HG02763 (cell line): ENCODE measurements around the gene INPP5D.

ENCODE experiments used
- ATAC-seq: cut with Tn5 transposase; IDR thresholded peaks from one replicate; pipeline ENCODE4 v1.9.1; 2021; ENCODE audit warnings: mild to moderate bottlenecking, moderate library complexity; ENCODE audit not compliant: unreplicated experiment

The INPP5D gene

DNA sequence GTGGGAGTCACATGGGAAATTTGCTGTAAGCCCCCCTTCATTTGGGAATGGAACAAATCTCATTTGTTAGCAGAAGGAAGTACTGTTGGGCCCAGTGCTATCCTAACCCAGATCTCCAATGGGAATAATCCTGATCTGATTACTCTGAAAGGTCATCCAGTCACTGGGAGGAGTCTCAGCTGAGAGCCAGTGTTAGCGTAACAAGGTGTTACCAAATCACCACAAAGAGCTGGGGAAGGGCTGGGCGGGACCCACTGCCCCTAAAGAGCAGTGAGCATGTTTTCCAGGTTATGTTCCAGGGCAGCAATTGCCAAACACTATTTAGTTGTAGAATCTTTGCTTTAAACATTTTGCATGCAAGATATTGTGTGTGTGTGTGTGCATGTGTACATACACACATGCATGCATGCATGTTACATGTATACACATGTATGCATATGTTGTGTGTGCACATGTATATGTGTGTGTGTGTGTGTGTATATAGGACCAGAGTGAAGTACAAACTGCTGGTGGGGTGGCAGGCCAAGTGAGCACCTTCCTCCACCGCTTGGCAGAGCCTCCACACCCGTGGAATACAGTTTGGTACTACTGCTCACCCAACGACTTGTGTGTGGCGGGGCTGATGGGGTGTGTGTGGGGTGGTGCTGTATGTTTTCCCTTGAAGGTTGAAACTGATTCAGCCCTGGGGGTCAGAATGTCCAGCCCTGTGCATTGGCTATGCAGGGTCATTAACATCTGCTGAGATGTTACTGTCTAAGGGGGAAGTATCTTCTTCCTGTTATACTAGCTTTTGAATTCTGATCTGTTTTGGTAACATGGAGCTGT lies 15.2 kb downstream of the INPP5D start:
- peak; percentile 19 for ATAC-seq

DNA sequence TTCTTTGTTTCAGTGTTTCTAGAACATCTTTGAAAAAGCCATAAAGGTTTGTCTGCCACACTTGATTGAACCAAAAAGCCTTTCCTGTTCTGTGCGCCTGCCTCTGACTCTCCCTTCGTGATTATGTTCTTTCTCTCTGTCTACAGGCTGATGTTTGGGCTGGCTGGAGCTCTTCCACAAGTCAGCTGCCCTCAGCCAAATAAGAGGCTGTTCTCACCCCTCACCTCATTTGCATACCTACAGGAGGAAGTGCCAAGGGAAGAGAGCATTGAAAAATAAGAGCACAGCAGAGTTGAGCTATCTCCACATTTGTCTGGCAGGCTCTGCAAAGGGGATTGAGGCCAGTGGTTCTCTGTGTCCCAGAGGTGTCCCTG lies 15.8 kb downstream of the INPP5D start:
- ATAC-seq, result peak; percentile 52

DNA sequence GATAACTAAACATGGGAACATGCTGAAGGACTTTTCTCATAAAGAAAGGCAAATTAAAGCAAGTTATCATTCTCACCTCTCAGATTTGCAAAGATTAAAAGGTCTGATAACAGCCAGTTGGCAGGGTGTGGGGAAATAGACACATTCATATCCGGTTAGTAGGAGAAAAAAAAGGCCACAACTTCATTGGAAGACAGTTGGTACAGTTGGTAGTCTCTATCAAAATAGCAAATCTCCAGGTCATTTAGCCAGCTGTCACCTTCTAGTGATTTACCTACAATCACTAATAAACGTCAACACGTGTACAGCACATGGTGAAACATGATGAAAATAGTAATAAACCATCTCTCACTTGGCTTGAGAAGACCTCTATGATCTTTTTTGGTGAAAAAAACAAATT lies 16.6 kb downstream of the INPP5D start:
- no peak for ATAC-seq

DNA sequence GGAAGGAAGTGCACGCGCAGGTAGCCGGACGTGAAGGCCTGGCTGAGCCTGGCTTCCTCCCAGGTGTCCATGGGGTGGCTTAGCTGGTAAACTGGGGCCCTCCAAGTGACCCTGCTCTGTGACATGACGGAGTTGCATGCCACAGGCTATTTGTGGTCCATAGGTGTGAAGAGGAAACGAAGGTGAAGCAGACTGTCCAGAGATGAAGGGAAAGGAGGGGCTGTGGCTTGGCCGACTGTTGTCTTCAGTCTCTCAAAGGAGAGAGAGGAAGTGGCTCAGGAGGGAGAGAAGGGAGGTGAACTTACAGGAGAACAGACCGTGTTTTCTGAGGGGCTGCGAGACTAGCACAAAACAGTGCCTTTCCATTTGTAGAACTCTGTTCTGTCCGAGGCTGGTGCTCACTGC lies 19.3 kb downstream of the INPP5D start:
- ATAC-seq, result no peak

DNA sequence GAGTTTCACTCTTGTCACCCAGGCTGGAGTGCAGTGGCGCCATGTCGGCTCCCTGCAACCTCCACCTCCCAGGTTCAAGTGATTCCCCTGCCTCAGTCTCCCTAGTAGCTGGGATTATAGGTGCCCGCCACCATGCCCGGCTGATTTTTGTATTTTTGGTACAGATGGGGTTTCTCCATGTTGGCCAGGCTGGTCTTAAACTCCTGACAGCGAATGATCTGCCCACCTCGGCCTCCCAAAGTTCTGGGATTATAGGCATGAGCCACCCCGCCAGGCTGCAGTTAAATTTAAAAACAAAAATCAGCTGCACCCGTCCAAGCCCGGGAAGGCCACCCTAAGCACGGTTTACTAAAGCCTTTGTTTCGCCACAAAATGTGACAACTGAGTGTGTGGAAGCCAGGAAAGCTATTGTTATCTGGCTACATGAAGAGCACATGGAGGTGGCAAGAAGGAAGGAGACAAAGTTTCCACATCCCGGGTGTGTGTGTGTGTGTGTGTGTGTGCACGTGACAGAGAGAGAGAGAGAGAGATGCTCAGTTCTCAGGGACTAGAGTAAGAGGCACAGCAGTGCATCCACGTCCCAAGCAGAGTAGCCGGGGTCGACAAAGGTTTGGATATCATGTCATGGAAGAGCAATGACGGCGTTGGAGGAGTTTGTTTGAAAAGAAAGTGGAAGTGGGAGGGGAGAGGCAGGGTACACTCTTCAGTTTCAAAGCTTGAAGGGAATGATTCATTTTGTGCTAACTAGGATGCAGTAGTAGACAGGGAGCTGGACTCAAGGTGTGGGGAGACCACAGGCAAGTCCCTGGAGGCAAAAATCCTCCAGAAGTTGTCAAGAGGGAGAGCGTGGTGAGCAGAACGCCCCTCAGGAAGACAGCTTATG lies 20.1 kb downstream of the INPP5D start:
- ATAC-seq, result no peak

DNA sequence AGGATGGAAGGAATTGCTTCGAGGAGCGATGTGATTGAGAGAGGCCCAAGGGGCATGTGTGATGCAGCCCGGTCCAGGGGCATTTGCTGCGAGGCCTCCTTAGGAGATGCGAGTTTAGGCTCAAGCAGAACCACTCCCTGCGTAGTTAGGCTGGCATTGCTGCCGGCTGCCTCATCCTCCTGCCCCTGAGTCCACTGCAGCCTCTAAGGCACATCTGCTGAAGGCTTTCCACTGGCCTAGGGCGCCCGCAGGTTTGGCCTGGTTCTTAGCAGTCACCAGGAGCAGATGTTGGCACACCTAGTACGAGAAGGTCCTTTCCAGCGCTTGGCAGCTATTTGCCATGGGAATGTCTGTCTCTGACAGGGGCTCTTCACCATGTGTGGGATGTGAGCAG lies 20.7 kb downstream of the INPP5D start:
- ATAC-seq, result no peak

DNA sequence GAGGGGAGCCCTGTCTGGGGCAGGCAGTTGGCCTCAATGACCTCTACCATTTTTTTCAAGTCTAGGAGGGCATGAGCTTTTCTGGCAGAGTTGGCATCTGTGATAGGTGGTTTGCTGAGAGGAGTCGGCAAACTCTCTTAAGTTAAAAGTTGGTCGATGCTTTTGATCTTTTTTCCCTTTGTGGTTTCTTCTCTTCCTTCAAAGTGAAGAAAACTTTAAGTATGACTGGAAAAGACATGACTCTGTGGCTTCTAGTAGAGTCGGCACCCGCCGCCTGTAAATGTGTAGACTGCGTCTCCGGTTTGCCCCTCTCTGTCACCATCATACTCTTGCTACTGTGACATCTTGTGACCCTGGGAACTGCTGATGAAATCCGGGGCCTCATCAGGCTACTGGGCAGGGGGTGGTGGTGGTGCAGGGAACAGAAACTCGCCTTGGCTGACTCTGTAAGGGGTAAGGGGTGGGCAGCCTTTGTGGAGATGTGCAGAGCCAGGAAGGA lies 21.1 kb downstream of the INPP5D start:
- no peak for ATAC-seq

DNA sequence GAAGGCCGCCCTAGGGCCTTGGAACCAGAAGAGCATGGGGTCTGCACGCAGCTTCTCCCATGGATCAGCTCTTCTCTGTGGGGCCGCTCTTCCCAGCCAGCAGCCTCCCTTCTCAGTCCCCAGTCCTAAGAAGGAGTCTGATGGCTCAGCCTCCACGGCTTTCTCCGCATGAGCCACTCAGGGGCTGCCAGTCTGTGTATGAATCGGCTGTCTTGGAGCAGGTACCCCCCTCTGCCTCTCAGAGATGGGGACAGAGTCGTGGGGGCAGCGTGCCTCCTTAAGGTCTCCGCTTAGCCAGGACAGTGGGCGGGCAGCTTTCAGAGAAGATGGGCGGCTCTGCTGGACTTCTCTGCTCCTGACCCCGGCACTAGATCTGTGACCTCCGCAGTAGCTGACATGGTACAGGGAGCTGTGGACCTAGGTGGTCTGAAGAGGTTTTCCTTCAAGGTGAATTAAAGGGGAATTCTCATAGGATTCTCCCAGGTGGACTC lies 21.6 kb downstream of the INPP5D start:
- no peak for ATAC-seq

DNA sequence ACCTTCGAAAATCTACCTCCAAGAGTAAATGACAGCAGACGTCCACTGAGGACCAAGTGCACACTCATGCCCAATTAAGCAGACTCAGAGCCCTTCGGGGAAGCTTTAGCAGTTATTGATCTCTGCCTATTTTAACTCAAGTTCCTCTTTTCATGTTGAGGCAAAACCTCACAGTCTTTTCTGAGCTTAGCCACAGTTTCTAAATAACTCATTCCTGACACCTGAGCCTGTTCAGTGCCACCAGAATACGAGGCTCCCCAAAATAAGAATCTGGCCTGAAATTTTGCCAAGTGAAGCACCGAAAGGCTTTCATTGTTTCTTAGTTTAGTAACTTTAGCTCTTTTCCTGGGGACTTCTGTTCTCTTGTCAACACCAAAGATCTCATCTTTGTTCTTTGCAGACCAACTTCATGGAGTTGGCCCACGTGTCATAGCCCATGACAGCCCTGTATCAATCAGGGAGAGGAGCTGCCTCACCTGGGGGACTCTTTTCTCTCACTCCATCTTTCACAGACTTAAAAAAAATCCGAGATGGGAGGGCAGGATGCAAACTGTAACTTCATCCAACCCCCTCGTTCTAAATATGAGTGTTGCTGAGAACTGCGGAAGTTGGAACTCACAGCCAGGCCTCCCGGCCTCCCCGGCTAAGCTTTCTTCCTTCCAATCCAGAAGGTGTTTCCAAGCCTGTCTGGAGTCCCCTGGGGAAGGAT lies 22.2 kb downstream of the INPP5D start:
- ATAC-seq, result peak; percentile 38

DNA sequence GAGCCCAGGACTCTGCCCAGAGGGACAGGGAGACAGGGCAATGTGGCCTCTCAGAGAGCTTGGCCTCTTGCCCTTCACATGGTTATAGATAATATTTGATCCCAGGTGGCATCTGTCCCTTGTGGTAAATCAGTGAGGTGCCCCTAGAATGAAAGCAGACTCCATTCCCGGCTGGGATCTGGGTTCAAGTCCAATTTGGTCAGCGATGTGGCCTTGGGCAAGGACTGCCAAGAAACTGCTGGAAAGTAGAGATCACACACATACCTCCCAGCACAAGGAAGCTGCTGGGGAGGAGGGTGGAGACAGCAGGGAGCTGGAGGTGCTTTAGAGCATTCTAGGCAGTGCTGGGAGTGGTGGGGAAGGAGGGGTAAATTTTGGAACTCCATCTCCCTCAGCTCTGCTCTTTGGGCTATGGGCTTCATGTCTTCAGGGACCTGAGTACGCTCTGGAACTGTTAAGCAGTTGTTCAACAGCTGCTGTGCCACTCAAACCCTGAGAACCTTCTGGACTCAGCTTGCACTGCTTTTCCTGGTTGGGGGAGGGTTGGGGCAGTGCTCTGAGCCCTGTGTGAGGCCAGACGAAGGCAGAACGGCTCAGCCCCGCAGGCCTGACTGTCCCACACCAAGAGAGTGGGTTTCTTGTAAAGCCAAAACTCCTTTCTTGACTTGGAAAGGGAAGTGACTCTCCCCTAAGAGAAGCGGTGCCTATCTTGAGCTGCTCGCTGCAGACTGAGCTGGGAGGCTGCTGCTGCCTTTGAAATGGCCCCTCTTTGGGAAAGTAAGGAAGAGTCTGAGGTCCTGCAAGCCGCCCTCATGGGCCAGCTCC lies 23.0 kb downstream of the INPP5D start:
- no peak for ATAC-seq

DNA sequence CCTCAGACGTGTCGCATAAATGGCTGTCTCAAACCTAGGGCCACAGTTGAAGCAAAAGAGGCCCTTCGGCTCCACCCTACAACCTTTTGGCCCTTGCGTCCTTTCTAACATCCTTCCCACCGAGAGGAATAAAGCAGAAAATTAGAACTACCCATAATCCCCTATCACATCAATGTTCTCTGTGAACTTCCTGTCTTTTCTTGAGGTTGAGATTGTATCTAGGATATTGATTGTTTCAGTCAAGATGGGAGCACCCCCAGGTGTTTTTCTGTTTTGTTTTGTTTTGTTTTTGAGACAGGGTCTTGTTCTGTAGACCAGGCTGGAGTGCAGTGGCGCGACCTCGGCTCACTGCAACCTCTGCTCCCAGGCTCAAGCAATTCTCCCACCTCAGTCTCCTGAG lies 23.6 kb downstream of the INPP5D start:
- ATAC-seq, result no peak

DNA sequence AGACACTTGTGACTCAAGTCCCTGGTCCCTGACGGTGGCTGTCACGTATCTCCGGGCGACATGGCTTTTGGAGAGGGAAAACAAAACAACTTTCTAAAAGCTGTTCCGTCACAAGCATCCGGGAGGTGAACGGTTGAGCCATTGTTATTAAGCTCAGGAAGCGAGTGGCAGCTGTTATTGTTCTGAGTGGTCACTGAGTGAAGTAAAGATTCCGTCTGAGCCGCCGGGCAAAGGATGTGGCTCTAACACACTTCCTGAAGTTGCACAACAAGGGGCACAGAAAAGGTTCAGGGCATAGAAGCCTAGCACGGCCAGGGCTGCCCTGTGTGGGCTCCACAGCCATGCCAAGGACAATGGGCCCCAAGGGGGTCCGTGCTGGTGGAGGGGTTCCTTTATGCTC lies 24.3 kb downstream of the INPP5D start:
- ATAC-seq, result no peak

DNA sequence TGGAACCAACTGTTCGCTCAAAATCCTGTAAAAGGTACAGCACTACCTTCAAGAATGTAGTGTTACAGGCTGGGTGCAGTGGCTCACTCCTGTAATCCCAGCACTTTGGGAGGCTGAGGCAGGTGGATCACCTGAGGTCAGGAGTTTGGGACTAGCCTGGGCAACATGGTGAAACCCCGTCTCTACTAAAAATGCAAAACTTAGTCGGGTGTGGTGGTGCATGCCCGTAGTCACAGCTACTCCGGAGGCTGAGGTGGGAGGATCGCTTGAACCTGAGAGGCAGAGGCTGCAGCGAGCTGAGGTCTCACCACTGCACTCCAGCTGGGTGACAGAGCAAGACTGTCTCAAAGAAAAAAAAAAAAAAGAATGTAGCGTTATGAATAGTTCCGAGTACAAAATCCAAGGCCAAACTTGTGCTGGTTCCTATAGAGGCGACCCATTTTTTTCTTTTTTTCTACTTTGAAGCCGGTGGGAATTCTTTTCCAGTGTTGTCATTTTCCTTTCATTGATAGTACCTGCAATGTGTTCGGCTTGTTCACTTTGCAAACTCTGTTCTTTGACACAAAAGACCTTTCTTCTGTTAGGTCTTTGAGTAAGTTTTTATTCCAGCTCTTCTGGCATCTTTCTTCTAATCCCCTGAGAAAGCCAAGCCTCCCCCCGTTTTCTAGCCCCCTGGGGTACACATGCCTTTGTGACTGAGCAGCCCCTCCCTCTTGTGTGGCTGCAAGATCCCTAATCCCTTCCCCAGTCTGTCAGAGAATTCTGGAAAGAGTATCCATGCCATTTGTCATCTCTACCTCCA lies 25.1 kb downstream of the INPP5D start:
- ATAC-seq, result no peak

DNA sequence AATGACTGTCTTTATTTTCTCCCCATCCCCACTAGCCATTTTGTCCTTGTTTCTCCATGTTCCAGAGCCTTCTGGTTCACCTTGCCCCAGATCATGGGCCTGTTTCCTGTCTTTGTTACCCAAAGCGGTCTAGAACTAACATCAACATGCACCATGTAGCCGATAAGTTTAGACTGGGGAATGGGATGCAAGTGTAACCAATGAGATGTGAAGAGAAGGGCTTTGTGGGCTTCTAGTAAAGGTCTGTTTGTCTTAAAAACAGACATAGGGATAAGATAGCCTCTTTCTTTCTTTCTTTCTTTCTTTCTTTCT lies 25.7 kb downstream of the INPP5D start:
- ATAC-seq, result no peak

DNA sequence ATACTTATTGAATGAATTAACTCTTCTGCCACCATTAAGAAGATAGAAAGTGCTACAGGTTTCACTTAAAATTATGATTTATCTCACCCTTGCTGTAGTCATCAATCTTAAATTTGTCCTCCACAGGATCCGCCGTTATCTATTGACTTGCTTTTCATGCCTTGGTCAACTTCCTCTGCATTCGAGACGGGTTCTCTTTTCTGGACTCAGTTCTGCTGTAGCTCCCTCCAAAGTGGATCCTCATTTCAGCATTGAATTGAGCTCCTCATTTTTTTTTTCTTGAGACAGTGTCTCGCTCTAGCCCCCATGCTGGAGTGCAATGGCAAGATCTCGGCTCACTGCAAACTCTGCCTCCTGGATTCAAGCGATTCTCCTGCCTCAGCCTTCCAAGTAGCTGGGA lies 27.6 kb downstream of the INPP5D start:
- ATAC-seq, result no peak

DNA sequence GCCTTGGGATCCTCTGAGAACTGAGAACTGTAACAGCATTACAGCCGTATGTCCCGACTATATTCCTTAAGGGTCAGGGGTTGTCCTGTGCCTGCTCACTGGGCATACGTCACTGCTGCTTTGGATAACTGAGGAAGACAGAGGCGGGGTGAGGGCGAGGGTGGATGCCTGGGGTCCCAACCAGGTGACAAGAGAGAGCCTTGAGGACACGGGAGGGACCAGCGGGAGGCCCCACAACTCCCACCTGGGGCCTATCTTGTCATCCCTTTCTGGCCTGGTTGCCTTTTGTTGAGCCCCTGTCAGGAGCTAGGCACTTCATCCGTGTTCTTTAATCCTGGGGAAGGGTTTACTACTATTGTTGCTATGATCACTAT lies 28.8 kb downstream of the INPP5D start:
- no peak for ATAC-seq

DNA sequence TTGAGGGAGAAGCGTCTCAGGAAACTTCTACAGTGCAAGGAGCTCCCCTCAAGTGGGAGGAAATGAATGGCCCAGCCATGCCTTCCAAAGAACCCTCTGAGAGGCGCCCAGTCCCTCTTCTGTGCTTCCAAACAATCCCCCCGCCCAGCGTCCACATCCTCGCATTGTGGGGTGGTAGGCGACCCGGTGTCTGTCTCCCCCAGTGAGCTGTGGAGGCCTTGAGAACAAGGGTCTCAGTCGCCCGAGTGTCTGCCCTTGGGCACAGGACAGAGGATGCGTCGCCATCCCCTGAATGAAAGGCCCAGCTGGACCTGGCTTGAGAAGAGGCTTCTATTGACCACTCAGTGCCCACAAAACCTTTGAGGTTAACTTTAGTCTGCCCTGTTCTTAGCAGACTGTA lies 29.7 kb downstream of the INPP5D start:
- no peak for ATAC-seq

DNA sequence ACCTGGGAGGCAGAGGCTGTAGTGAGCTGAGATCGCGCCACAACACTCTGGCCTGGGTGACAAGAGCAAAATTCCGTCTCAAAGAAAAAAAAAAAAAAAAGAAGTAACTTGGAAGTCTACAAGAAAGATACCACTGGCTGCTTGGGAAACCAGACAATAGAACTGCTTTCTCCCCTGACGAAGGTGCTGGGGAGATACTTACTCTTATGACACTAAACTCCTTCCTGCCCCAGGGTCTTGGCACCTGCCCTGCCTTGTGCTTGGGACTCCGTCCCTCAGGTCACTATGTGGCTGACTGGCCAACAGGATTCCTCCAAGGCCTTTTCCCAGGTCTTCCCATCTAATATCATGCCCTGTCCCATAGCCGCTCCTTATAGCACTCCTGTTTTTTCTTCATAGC lies 30.7 kb downstream of the INPP5D start:
- ATAC-seq, result no peak

DNA sequence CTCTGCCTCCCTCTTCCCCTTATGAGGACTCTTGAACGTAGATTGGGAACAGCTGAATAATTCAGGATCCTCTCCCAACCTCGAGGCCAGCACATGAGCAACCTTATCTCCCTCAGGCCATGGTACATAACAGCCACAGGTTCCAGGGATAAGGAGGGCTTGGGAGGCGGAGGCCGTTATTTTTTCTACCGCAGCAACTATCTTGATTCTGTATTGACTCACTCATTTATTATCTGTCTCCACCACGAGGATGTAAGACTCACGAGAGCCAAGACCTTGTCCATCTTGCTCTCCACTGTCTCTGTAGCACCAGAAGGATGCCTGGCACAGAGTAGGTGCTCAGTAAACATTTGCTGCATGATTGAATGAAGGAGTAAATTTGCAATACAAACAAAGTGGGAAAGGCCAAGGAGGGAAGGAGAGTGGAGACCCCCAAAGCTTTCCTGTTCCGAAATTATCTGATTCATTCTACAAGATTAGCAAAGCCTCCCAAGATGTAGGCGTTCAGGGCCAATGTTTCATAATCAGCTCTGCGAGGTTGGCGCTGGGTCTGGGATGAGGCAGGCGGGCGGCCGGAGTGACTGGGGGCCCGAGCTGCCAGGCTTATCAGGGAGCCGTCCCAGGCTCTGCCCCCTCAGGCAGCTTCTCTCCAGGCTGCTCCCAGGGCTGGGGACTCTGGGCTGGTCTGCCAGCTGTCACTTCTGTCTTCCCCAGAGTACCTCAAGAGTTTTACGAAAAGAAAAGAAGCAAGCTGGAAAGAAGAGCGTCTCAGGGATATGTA lies 31.6 kb downstream of the INPP5D start:
- no peak for ATAC-seq
